ENCODE measurements around the gene REM1.
"Not testable (repeated sequence)": the region's sequence is repeated elsewhere in the genome, so short reads cannot be mapped to it uniquely, and the experiment has no call there.

REM1 gene

GRCh38 chr20:31485450-31486339, 10.6 kb downstream of the REM1 start:
- no peak for DNase-seq (ENCODE audit: low read depth)

DNA sequence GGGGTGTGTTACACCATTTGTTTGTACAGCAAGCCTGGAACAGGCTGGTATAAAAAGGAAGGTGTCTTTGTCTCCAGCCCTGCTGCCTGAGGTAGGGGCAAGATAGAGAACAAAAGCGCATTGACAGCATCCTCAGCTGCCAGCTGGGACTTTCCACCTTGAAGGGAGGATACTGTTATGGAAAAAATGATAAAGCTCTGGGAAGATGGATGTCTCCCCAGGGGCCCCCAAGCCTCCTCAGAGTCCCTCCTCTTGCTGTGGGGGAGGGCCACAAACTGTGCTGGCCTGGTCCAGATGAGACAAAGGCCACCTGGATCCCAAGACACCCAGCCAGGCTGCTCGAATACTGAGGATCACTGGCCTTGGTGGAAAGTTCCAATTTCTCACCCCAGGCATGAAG, 13.0 kb downstream of the REM1 start:
- no peak for DNase-seq (ENCODE audit: low read depth)

- no peak for DNase-seq (ENCODE audit: low read depth)
Measured at GRCh38 chr20:31489152-31489551, 14.1 kb downstream of the REM1 start.

- DNase-seq (ENCODE audit: low read depth), result no peak
Measured at GRCh38 chr20:31490752-31491151, 15.7 kb downstream of the REM1 start.

DNA sequence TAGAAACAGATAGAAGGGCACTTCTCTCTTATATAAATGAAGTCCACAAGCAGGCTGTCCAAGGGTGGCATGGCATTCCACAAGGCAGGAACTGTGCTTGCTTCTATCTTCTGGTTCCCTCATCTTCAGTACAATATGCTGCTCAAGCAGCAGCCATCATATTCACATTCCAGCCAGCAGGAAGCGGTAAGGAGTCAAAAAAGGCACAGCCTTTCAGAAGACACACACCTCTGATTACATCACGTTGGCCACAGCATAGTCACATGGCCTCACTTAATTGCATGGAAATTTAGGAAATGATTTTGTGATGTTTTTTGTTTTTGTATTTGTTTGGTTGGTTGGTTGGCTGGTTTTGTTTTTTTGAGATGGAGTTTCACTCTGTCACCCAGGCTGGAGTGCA, 19.0 kb downstream of the REM1 start:
- DNase-seq (ENCODE audit: low read depth), result no peak

DNA sequence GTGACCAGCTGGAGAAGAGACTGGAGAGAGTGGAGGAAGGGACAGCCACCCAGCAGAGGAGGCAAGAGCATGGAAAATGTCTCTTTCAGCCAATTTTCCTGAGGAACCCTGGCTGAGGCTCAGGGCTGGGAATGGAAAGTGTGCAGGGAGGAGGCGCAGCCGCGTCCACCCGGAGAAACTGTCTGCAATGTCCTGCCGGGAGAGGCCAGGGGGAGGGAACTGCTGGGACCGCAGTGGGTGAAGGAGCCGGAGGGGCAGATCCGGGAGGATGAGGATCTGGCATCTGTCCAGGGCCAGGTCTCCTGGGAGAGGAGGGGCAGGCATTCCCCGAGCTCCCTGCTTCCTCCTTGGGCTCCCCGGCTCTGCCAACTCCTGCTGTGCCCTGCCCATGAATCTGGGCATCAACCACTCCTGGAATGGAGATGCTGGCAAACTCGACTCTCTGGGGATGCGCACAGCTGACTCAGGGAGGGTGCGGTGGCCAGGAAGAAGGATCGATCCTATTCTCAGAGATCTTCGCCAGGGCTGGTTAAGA, 21.7 kb downstream of the REM1 start:
- no peak for DNase-seq (ENCODE audit: low read depth)

DNA sequence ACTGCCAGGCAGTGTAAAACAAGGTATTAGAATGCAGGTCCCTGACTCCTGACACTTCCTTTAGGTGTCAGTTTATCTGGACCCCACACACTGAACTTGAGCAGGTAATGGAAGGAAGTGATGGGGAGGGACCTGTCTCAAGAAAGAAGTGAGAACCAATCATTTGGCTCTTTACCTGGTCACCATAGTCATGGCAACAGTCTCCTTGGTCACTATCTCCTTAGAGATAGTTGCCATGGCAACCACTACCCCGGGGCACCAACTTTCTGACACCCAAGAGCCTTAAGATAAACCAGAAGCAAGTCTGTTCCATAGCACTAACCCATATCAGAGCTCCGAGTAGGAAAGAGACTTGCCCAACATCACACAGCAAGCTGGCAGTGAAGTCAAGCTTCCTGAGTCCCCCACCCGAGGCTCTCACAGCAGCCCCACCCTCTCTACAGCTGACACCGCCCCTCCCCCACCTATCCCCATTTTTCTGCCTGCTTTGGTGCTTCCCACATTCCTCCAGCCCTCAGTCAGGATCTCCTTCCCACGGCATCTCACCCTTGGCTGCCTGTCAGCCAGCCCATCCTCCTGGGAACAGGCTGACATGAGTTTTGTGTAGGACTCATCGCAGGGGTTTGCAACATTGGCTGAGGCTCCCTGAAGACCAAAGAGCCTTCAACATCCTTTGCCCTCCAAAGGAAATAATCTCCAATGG, 22.9 kb downstream of the REM1 start:
- DNase-seq (ENCODE audit: low read depth), result no peak

- no peak for DNase-seq (ENCODE audit: low read depth)
Measured at GRCh38 chr20:31500527-31500926, 25.4 kb downstream of the REM1 start.

DNA sequence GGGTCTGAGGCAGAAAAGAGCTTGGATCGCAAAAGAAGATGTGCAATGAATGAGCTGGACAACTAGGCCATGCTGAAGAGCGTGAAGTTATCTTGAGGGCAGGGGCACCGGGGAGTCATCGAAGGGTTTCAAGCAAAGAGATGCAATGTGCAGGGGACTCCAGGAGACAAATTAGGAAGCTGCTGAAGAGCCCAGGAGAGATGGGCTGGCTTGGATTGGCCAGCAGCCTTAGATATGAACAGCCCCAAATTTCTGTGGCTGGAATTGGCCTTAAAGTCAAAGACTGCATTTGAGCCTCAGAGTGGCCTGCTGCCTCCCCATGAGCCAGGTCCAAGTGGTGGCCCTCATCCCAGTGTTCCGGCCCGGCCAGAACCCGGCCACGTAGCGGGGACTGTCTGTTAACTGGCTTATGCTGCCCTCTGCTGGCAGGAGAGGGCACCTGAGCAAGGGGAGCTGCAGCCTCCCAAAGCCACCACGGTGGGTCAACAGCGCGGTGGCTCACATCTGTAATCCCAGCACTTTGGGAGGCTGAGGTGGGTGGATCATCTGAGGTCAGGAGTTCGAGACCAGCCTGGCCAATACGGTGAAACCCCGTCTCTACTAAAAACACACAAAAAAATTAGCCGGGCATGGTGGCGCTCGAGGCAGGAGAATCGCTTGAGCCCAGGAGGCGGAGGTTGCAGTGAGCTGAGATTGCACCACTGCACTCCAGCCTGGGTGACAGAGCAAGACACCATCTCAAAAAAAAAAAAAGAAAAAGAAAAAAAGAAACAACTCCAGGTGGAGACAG, 28.0 kb downstream of the REM1 start:
- peak; percentile 62 for DNase-seq (ENCODE audit: low read depth)

- DNase-seq (ENCODE audit: low read depth), result no peak
Measured at GRCh38 chr20:31505903-31506302, 30.8 kb downstream of the REM1 start.

DNA sequence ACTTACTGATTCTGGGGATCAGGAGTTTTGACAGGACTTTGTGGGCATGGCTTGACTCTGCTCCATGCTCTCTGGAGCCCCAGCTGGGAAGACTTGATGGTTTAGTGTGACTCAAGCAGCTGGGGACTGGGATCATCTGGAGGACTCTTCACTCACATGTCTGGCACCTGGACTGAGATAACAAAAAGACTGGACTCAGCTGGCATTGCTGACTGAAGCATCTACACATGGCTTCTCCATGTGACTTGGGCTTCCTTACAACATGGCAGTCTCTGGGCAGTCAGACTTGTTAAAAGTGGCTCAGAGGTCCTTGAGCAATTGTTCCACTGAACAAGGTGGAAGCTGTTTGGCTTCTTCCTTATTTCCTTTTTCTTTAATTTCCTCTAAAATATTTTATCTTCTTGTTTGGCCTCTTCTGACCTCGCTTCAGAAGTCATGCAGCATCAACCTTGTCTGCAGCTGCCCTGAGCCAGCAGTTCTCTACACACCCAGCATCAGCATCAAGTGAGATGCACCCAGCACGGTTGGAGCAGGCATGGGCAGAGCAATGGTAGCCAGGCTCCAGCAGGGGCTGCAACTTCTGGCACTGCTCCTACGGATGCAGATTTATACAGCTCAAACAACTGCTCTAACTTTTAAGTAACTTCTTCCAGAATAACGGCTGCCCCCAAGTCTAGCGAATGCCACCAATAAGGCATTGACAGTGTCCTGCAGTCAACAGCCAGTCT, 33.6 kb downstream of the REM1 start:
- no peak for DNase-seq (ENCODE audit: low read depth)

GRCh38 chr20:31514154-31515071, 39.3 kb downstream of the REM1 start, which contains the start of gene HM13:
TSS of gene HM13 (plus strand) at chr20:31514442. CDS start at chr20:31514552, 110 bp downstream.
- DNase-seq (ENCODE audit: low read depth), result peak; percentile 86

DNA sequence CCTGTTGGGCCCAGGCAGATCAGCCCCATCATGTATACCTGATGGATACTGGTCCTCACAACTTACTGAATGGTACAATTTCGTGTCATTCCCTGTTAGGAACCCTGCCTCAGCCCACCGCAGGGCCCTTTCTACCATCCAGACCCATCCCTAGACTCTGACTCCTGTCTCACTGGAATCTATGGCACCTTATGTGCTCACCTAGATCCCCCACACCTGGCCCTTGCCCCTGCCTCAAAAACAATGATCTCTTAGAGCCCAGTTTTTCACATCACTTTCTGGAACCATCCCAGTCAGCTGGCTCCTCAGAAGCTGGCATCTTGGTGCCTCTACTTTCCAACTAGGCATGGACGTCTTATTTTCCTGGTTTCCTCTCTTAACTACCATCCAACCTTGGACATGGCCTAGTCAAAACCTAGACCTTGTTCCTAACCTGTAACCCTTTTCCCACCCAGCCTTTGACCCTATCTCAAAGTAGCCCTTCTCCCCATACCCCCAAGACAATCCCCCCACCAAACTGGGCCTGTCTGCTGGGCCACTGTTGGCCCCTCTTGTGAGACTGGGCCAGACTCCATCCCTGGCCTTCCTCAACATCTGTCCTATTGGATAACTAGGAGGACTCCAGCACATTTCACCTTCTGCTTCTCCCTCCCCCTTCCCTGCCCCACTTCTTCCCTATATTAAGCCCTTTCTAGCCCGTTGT, 40.1 kb downstream of the REM1 start:
- no peak for DNase-seq (ENCODE audit: low read depth)

- DNase-seq (ENCODE audit: low read depth), result no peak
Measured at GRCh38 chr20:31515775-31516107, 40.7 kb downstream of the REM1 start.

DNA sequence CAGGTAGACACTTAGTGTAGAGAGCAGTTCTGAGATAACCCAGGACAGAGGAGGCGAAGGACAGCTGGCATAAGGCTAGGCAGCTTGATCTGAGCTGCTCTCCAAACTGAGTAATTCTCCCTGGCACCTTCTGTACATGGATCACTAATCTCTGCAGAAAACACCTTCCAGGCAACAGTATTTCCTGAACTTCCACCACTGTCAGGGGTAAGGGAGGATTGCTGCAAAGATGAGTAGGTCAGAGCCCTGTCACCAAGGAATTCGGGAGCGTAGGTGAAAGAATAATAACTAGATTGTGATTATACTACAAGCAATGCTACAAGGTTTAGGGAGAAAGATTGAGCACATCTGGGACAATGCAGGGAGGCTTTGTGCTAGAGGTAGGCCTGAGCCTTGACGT, 41.1 kb downstream of the REM1 start:
- DNase-seq (ENCODE audit: low read depth), result no peak

GRCh38 chr20:31516651-31517050, 41.6 kb downstream of the REM1 start:
- no peak for DNase-seq (ENCODE audit: low read depth)

DNA sequence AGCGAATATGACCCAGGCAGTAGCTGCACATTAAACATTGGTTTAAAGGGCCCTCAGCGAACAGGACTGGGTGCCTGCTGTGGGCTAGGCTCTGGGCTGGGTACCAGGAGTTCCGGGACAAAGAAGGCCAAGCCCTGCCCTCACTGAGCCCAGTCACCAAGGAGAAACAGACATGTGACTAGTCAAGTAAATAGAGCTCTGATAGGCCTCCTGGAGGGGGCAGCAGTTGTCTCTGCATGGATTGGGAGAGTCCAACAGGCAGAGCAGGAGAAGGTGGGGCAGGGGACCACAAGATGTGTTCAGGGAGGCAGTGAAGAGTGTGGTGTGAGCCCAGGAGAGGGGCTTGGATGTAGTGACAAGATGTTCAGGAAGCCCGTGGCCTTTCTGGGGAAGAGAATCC, 42.3 kb downstream of the REM1 start:
- peak; percentile 59 for DNase-seq (ENCODE audit: low read depth)

- not testable (repeated sequence) for DNase-seq (ENCODE audit: low read depth)
Measured at GRCh38 chr20:31521267-31521666, 46.2 kb downstream of the REM1 start.

- no peak for DNase-seq (ENCODE audit: low read depth)
Measured at GRCh38 chr20:31522731-31523130, 47.6 kb downstream of the REM1 start.

Measured in fibroblast of the conjunctiva (primary cell).